ENCODE measurements around the gene MYO9B. TPM values are rescaled to one million over a fixed set of nuclear protein-coding genes. Genes with fewer than 3 reads are reported as not detected.

Gene MYO9B
- total and polyA plus RNA-seq, 9 of the 15 experiments (the other 6 are each of a cell fraction or from before 2014, with no cell fraction given) = 2.4 to 77.6 (median 23.0) TPM

DNA sequence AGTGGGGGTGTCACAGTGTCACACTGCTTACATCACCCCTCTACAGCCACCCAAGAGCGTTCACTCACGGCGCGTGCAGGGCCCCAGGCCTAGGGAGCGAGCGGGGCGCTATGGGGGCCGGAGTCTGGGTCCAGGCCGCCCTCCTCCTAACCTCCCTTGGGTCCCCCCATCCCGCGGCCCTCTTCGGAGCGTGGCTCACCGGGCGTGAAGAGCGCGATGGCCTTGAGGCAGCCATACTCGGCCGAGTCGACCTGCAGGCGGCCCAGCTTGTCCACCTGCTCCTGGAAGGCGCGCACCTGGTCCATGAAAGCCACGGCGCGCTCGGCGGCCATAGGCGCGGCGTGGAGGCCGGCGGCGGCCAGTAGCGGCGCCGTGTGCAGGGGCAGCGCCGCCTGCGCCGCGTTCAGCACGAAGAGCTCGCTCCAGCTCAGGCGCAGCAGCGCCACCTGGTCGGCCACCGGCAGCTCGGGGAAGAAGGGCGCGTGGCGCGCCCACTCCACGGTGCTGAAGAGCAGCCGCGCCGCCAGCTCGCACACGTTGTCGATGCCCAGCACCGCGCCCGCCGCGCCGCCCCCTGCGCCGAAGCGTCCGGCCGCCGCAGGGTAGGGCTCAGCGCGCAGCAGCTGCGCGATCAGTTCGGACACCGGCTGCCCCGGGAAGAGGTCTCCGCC, 159.9 kb downstream of the MYO9B start (continued):
- TF ChIP-seq, protein P1, sequence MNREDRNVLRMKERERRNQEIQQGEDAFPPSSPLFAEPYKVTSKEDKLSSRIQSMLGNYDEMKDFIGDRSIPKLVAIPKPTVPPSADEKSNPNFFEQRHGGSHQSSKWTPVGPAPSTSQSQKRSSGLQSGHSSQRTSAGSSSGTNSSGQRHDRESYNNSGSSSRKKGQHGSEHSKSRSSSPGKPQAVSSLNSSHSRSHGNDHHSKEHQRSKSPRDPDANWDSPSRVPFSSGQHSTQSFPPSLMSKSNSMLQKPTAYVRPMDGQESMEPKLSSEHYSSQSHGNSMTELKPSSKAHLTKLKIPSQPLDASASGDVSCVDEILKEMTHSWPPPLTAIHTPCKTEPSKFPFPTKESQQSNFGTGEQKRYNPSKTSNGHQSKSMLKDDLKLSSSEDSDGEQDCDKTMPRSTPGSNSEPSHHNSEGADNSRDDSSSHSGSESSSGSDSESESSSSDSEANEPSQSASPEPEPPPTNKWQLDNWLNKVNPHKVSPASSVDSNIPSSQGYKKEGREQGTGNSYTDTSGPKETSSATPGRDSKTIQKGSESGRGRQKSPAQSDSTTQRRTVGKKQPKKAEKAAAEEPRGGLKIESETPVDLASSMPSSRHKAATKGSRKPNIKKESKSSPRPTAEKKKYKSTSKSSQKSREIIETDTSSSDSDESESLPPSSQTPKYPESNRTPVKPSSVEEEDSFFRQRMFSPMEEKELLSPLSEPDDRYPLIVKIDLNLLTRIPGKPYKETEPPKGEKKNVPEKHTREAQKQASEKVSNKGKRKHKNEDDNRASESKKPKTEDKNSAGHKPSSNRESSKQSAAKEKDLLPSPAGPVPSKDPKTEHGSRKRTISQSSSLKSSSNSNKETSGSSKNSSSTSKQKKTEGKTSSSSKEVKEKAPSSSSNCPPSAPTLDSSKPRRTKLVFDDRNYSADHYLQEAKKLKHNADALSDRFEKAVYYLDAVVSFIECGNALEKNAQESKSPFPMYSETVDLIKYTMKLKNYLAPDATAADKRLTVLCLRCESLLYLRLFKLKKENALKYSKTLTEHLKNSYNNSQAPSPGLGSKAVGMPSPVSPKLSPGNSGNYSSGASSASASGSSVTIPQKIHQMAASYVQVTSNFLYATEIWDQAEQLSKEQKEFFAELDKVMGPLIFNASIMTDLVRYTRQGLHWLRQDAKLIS (CRISPR knock-in tag; IDR thresholded peaks at IDR 0.05) = no peak
- TF ChIP-seq GABPA (tag; conservative IDR thresholded peaks at IDR 0.05; ENCODE audit: low read depth) = no peak
- TF ChIP-seq, protein P2, sequence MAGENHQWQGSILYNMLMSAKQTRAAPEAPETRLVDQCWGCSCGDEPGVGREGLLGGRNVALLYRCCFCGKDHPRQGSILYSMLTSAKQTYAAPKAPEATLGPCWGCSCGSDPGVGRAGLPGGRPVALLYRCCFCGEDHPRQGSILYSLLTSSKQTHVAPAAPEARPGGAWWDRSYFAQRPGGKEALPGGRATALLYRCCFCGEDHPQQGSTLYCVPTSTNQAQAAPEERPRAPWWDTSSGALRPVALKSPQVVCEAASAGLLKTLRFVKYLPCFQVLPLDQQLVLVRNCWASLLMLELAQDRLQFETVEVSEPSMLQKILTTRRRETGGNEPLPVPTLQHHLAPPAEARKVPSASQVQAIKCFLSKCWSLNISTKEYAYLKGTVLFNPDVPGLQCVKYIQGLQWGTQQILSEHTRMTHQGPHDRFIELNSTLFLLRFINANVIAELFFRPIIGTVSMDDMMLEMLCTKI (IDR thresholded peaks at IDR 0.05; ENCODE audit: partially characterized antibody) = no peak
- no peak for TF ChIP-seq TFAM (CRISPR knock-in tag; conservative IDR thresholded peaks at IDR 0.05)
- TF ChIP-seq, protein P3, sequence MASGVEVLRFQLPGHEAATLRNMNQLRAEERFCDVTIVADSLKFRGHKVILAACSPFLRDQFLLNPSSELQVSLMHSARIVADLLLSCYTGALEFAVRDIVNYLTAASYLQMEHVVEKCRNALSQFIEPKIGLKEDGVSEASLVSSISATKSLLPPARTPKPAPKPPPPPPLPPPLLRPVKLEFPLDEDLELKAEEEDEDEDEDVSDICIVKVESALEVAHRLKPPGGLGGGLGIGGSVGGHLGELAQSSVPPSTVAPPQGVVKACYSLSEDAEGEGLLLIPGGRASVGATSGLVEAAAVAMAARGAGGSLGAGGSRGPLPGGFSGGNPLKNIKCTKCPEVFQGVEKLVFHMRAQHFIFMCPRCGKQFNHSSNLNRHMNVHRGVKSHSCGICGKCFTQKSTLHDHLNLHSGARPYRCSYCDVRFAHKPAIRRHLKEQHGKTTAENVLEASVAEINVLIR (CRISPR knock-in tag; IDR thresholded peaks at IDR 0.05) = no peak
- TF ChIP-seq, protein P4, sequence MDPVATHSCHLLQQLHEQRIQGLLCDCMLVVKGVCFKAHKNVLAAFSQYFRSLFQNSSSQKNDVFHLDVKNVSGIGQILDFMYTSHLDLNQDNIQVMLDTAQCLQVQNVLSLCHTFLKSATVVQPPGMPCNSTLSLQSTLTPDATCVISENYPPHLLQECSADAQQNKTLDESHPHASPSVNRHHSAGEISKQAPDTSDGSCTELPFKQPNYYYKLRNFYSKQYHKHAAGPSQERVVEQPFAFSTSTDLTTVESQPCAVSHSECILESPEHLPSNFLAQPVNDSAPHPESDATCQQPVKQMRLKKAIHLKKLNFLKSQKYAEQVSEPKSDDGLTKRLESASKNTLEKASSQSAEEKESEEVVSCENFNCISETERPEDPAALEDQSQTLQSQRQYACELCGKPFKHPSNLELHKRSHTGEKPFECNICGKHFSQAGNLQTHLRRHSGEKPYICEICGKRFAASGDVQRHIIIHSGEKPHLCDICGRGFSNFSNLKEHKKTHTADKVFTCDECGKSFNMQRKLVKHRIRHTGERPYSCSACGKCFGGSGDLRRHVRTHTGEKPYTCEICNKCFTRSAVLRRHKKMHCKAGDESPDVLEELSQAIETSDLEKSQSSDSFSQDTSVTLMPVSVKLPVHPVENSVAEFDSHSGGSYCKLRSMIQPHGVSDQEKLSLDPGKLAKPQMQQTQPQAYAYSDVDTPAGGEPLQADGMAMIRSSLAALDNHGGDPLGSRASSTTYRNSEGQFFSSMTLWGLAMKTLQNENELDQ (CRISPR knock-in tag; IDR thresholded peaks at IDR 0.05; ENCODE audit: borderline replicate concordance) = no peak
- TF ChIP-seq, protein P5, sequence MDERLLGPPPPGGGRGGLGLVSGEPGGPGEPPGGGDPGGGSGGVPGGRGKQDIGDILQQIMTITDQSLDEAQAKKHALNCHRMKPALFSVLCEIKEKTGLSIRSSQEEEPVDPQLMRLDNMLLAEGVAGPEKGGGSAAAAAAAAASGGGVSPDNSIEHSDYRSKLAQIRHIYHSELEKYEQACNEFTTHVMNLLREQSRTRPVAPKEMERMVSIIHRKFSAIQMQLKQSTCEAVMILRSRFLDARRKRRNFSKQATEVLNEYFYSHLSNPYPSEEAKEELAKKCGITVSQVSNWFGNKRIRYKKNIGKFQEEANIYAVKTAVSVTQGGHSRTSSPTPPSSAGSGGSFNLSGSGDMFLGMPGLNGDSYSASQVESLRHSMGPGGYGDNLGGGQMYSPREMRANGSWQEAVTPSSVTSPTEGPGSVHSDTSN (CRISPR knock-in tag; IDR thresholded peaks at IDR 0.05; ENCODE audit: low read depth) = no peak
- TF ChIP-seq, protein P5 (tag; conservative IDR thresholded peaks at IDR 0.05; ENCODE audit: low read depth) = no peak
- peak; percentile 74; the same call in 1 of the 2 replicates for TF ChIP-seq ZNF431 (CRISPR knock-in tag; IDR thresholded peaks at IDR 0.05)
- TF ChIP-seq ZNF232 (CRISPR knock-in tag; IDR thresholded peaks at IDR 0.05) = 0 out of 2 replicates have a peak, but pooled peaks have one; percentile 38
- TF ChIP-seq SMC3 (conservative IDR thresholded peaks at IDR 0.05; ENCODE audit: insufficient read depth, low read depth, low read length) = 0 out of 2 replicates have a peak, but pooled peaks have one; percentile 17
- TF ChIP-seq TCF7 (IDR thresholded peaks at IDR 0.05; ENCODE audit: borderline replicate concordance) = no peak
- TF ChIP-seq POLR3A (IDR thresholded peaks at IDR 0.05; ENCODE audit: borderline replicate concordance, extremely low read depth, insufficient read depth, insufficient read length) = no peak
